Brain microvascular endothelial cell (primary cell): ENCODE results near the gene R3HDM4.

Source experiments
- DNase-seq: peaks from one replicate; pipeline ENCODE4 v3.0.0-alpha.2; 2020
- H3K27ac ChIP-seq: fragments of 250-450 bp; sonication (Bioruptor Pico); 2 replicates; pipeline ENCODE4 v1.5.1; 2020; ENCODE audit warnings: mild to moderate bottlenecking, moderate library complexity
- H3K27me3 ChIP-seq: fragments of 250-450 bp; sonication (Bioruptor Pico); replicated peaks from 2 replicates; pipeline ENCODE4 v1.5.1; 2020; ENCODE audit warnings: mild to moderate bottlenecking
- H3K36me3 ChIP-seq: fragments of 250-450 bp; sonication (Bioruptor Pico); replicated peaks from 2 replicates; pipeline ENCODE4 v1.5.1; 2020; ENCODE audit warnings: mild to moderate bottlenecking
- H3K4me3 ChIP-seq: 2 replicates; pipeline ENCODE4 v1.5.1; 2011; ENCODE audit warnings: low read depth, mild to moderate bottlenecking, control low read depth, low read length, moderate library complexity
- CTCF ChIP-seq: IDR thresholded peaks from 2 replicates; pipeline ENCODE4 v1.5.1; 2011; ENCODE audit warnings: low read depth, mild to moderate bottlenecking, moderate library complexity, low read length, control low read depth, inconsistent platforms; ENCODE audit errors: missing control alignments
- in situ Hi-C: cut with HindIII; loops from 2 replicates; pipeline ENCODE4 v1.10.0; 2017; ENCODE audit warnings: low sequenced_read_pairs, low pct_ligation_motif_present

Gene R3HDM4

DNA sequence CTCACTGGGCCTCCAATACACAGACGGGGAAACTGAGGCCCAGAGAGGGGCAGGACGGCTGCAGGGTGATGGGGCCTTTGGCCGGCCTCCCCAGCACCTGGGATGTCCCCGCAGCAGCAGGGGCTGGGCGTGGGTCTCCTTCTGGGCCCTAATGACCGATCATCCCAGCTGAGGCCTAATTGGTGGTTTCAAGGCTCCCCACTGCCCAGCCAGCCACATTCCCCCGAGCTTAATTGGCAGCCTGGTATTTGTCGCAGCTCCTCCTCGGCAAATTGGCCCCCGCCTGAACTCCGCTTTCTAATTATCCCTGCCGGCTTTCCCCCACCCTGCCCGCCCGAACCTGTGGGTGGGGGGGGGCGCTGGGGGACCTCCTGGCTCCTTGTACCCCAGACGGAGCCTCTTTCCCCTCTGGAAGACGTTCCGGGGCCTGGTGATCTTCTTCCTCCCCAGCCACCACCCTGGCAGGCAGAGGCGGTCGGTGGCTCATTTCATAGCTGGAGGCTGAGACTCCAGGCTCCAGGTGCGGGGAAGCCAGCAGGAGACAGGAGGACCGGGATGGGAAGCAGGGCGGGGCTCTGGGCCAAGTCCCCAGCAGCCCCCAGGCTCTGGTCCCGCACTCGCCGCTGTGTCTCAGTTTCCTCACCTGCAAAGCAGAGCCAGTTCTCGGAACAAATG lies 43.9 kb upstream of the R3HDM4 start:
- DNase-seq = no peak
- H3K36me3 ChIP-seq = peaks cover 8% of the 10 kb centered on the region
- H3K27me3 ChIP-seq = no peaks in the 10 kb centered on the region
- H3K4me3 ChIP-seq = no peak overlapping the region
- H3K27ac ChIP-seq = no peak overlapping the region
- in situ Hi-C loops = no loop called here
- no peak for TF ChIP-seq CTCF

DNA sequence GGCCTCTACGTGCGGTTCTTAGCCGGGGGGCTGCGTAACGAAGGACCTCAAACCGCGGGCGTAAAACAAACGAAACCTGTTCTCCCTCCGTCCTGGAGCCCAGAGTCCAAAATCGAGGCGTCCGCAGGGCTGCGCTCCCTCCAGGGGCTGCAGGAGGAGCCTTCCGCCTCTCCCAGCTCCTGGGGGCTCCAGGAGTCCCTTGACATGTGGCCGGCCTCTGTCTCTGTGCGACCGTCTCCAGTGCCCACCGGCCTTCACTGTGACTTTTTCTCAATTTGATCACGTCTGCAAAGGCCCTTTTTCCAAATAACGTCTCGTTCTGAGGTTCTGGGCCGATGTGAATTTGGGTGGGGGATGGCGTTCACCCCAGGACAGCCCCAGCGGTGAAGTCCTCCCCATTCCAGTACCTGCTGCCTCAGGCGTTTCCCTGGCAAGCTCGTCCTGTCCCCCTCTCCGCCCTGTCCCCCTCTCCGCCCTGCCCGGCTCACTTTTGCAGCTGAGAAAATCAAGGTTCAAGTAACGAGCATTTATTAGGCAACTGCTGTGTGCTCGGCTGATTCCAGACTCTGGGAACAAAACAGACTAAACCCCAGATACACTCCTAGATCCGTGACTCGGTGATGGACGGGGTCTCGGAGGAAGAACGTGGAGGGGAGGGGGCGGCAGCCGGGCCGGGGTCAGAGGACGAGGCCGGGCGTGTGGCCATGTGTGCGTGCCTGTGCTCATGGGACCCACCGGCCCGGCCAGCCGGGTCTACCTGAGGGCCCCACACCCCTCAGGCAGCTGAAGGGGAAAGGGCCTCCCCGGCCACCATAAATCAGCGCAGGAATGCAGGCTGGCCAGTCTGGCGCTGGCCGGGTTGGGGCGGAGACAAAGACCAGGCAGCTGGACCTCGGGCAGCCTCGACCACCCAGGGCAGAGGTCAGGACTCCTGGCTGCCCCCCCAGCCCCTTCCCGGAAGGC lies 43.1 kb upstream of the R3HDM4 start:
- no peak for TF ChIP-seq CTCF
- in situ Hi-C loops = no loop called here
- Histone ChIP-seq H3K27ac (no peak overlapping the region), H3K4me3 (no peak overlapping the region), H3K27me3 (no peaks in the 10 kb centered on the region), H3K36me3 (peaks cover 5% of the 10 kb centered on the region)
- no peak for DNase-seq

DNA sequence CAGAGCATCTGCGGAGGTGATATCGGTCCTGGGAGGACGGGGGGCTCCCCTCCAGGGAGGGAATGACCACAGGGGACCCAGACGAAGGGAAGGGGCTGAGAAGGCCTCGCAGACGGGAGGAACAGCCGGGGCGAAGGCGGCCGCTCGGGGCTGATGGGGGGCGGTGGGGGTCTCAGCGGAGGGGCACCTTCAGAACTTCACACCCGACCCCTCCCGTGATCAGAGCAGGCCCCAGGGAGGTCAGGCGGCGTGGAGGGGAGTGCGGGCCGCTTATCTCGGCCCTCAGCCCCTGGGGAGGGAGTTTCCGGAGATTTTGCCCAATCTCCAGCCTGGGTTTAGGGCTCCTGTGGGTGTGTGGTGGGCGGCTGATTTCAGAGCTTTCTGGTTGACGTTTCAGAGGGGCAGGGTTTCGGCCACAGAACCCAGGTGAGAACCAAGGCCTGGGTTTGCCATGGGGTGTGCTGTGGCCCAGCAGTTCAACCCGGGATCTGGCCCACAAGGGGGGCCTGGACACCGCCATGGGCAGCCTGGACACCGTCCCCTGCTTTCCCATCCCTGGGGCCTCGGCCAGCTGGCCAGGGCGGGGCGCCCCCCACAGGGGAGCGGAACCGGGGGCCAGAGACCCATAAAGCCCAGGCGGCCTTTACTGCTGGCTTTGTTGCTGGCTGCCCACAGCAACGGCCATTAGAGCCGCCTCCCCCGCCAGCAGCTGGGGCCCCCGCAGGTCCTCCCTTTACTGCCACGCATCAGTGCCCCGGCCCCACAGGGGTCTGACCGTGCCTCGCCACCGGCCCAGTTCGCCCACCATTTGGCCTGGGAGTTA lies 41.9 kb upstream of the R3HDM4 start:
- H3K27ac ChIP-seq = no peak overlapping the region
- no peaks in the 10 kb centered on the region for H3K27me3 ChIP-seq
- no peak for DNase-seq
- TF ChIP-seq CTCF = no peak
- H3K4me3 ChIP-seq = no peak overlapping the region
- peaks cover 2% of the 10 kb centered on the region for H3K36me3 ChIP-seq
- in situ Hi-C loops = no loop called here

GRCh38 chr19:954272-954671 lies 41.3 kb upstream of the R3HDM4 start:
- H3K27ac ChIP-seq = no peak overlapping the region
- H3K4me3 ChIP-seq = no peak overlapping the region
- H3K36me3 ChIP-seq = no peaks in the 10 kb centered on the region
- TF ChIP-seq CTCF = no peak
- no peak for DNase-seq
- in situ Hi-C loops = no loop called here
- no peaks in the 10 kb centered on the region for H3K27me3 ChIP-seq

- H3K4me3 ChIP-seq = no peak overlapping the region
- no peak overlapping the region for H3K27ac ChIP-seq
- in situ Hi-C loops = no loop called here
- no peak for TF ChIP-seq CTCF
- no peak for DNase-seq
- H3K27me3 ChIP-seq = no peaks in the 10 kb centered on the region
- H3K36me3 ChIP-seq = no peaks in the 10 kb centered on the region
These were observed 40.6 kb upstream of the R3HDM4 start for GRCh38 chr19:953445-954271.
